H9 (cell line): Measurements from ENCODE around the gene TAF3. TPM values are rescaled to one million over a fixed set of nuclear protein-coding genes. Genes with fewer than 3 reads are reported as not detected.

Experiments used
- DNase-seq: peaks from one replicate; pipeline ENCODE4 v3.0.0-alpha.2; 2017
- H2AFZ ChIP-seq: one replicate; pipeline ENCODE4 v1.6.1; 2013; ENCODE audit warnings: mild to moderate bottlenecking, low read length, control low read depth, moderate library complexity
- H2AK5ac ChIP-seq: 2 replicates; pipeline ENCODE4 v1.6.1; 2013; ENCODE audit warnings: low read length, control low read depth, mixed read lengths; ENCODE audit not compliant: insufficient read length
- H2BK120ac ChIP-seq: one replicate; pipeline ENCODE4 v1.6.1; 2013; ENCODE audit warnings: low read depth, mild to moderate bottlenecking, low read length, control low read depth, inconsistent platforms; ENCODE audit not compliant: poor library complexity, severe bottlenecking
- H2BK12ac ChIP-seq: 2 replicates; pipeline ENCODE4 v1.6.1; 2013; ENCODE audit warnings: low read length, control low read depth, mixed read lengths, low read depth; ENCODE audit not compliant: insufficient read length
- H2BK15ac ChIP-seq: 2 replicates; pipeline ENCODE4 v1.6.1; 2013; ENCODE audit warnings: low read depth, low read length, control low read depth
- H2BK20ac ChIP-seq: one replicate; pipeline ENCODE4 v1.6.1; 2013; ENCODE audit warnings: low read depth, mild to moderate bottlenecking, low read length, control low read depth, inconsistent platforms; ENCODE audit not compliant: poor library complexity, severe bottlenecking
- H2BK5ac ChIP-seq: 2 replicates; pipeline ENCODE4 v1.6.1; 2013; ENCODE audit warnings: low read length, control low read depth, mixed read lengths; ENCODE audit not compliant: insufficient read length
- H3K14ac ChIP-seq: 2 replicates; pipeline ENCODE4 v1.6.1; 2013; ENCODE audit warnings: low read length, control low read depth; ENCODE audit not compliant: insufficient read depth
- H3K18ac ChIP-seq: 2 replicates; pipeline ENCODE4 v1.6.1; 2013; ENCODE audit warnings: low read depth, mild to moderate bottlenecking, mixed read lengths, low read length, control low read depth; ENCODE audit not compliant: insufficient read length
- H3K23ac ChIP-seq: 2 replicates; pipeline ENCODE4 v1.6.1; 2013; ENCODE audit warnings: low read length, control low read depth, mixed read lengths, low read depth; ENCODE audit not compliant: insufficient read length
- H3K23me2 ChIP-seq: 2 replicates; pipeline ENCODE4 v1.6.1; 2013; ENCODE audit warnings: low read depth, mild to moderate bottlenecking, mixed read lengths, low read length, control low read depth; ENCODE audit not compliant: insufficient read length, poor library complexity, severe bottlenecking
- H3K27ac ChIP-seq: 2 replicates; pipeline ENCODE4 v1.5.1; 2013; ENCODE audit warnings: low read length, control low read depth, mixed read lengths, low read depth; ENCODE audit not compliant: insufficient read length
- H3K27me3 ChIP-seq: 2 replicates; pipeline ENCODE4 v1.6.1; 2013; ENCODE audit warnings: low read length, control low read depth, inconsistent platforms; ENCODE audit not compliant: insufficient read depth
- H3K4ac ChIP-seq: 2 replicates; pipeline ENCODE4 v1.6.1; 2013; ENCODE audit warnings: low read depth, mild to moderate bottlenecking, control low read depth, inconsistent platforms, low read length, moderate library complexity
- H3K4me1 ChIP-seq: 2 replicates; pipeline ENCODE4 v1.6.1; 2013; ENCODE audit warnings: low read length, control low read depth, inconsistent platforms; ENCODE audit not compliant: insufficient read depth
- H3K4me2 ChIP-seq: 2 replicates; pipeline ENCODE4 v1.6.1; 2013; ENCODE audit warnings: low read length, control low read depth, mixed read lengths; ENCODE audit not compliant: insufficient read length, insufficient read depth
- H3K56ac ChIP-seq: 2 replicates; pipeline ENCODE4 v1.6.1; 2013; ENCODE audit warnings: low read depth, mild to moderate bottlenecking, mixed read lengths, low read length, control low read depth; ENCODE audit not compliant: insufficient read length
- H3K79me1 ChIP-seq: 2 replicates; pipeline ENCODE4 v1.6.1; 2013; ENCODE audit warnings: low read depth, mild to moderate bottlenecking, moderate library complexity, low read length, control low read depth, inconsistent platforms; ENCODE audit not compliant: insufficient read depth, poor library complexity, severe bottlenecking
- H3K79me2 ChIP-seq: 2 replicates; pipeline ENCODE4 v1.6.1; 2013; ENCODE audit warnings: low read length, control low read depth, inconsistent platforms; ENCODE audit not compliant: insufficient read depth
- H3K9ac ChIP-seq: 2 replicates; pipeline ENCODE4 v1.6.1; 2013; ENCODE audit warnings: low read length, control low read depth, mixed read lengths; ENCODE audit not compliant: insufficient read length; ENCODE audit errors: extremely low read depth
- H3K9me3 ChIP-seq: one replicate; pipeline ENCODE4 v1.6.1; 2013; ENCODE audit warnings: low read depth, low read length, inconsistent platforms; ENCODE audit not compliant: control insufficient read depth
- H3T11ph ChIP-seq: one replicate; pipeline ENCODE4 v1.6.1; 2013; ENCODE audit warnings: mild to moderate bottlenecking, low read length, control low read depth, inconsistent platforms
- H4K20me1 ChIP-seq: one replicate; pipeline ENCODE4 v1.6.1; 2013; ENCODE audit not compliant: control insufficient read depth, insufficient read length, insufficient read depth
- H4K5ac ChIP-seq: 2 replicates; pipeline ENCODE4 v1.6.1; 2013; ENCODE audit warnings: low read depth, mild to moderate bottlenecking, mixed read lengths, low read length, control low read depth; ENCODE audit not compliant: insufficient read length
- H4K8ac ChIP-seq: replicated peaks from 2 replicates; pipeline ENCODE4 v1.6.1; 2013; ENCODE audit warnings: low read length, control low read depth, mixed read lengths, low read depth; ENCODE audit not compliant: insufficient read length
- H4K91ac ChIP-seq: 2 replicates; pipeline ENCODE4 v1.6.1; 2013; ENCODE audit warnings: low read depth, mild to moderate bottlenecking, moderate library complexity, mixed read lengths, low read length, control low read depth; ENCODE audit not compliant: insufficient read length
- H3K27ac Mint-ChIP-seq, 3 experiments: 2 replicates in 2 of 3; 3 replicates in 1 of 3; pipeline ENCODE4 v1.8.0; 2020 to 2021; ENCODE audit warnings: mixed read lengths in 3 of 3, mild to moderate bottlenecking in 1 of 3, moderate library complexity in 1 of 3
- H3K27me3 Mint-ChIP-seq: 2 replicates; pipeline ENCODE4 v1.8.0; 2021; ENCODE audit warnings: low read depth, mild to moderate bottlenecking, moderate library complexity, mixed read lengths
- H3K36me3 Mint-ChIP-seq, 3 experiments: 2 replicates in 2 of 3; 3 replicates in 1 of 3; pipeline ENCODE4 v1.8.0; 2020 to 2021; ENCODE audit warnings: low read depth in 3 of 3, mixed read lengths in 3 of 3; ENCODE audit not compliant: insufficient read depth in 1 of 3
- H3K4me1 Mint-ChIP-seq, 2 experiments: 2 replicates each; pipeline ENCODE4 v1.8.0; 2020; ENCODE audit warnings: mixed read lengths in 2 of 2
- H3K4me3 Mint-ChIP-seq, 2 experiments: 2 replicates in 1 of 2; 3 replicates in 1 of 2; pipeline ENCODE4 v1.8.0; 2020 to 2021; ENCODE audit warnings: mild to moderate bottlenecking in 2 of 2, mixed read lengths in 2 of 2, moderate library complexity in 1 of 2
- H3K9me3 Mint-ChIP-seq, 2 experiments: 2 replicates in 1 of 2; 3 replicates in 1 of 2; pipeline ENCODE4 v1.8.0; 2020; ENCODE audit warnings: mild to moderate bottlenecking in 2 of 2, mixed read lengths in 2 of 2, moderate library complexity in 1 of 2
- CTCF ChIP-seq: fragments of 200-600 bp; sonication (generic); conservative IDR thresholded peaks from 3 replicates; pipeline ENCODE4 v1.8.0; 2021; ENCODE audit warnings: antibody characterized with exemption, mild to moderate bottlenecking
- WGBS: extraction: QIAGEN DNeasy Blood & Tissue Kit; methylation state at CpG from one replicate; pipeline ENCODE4 v1.1.7; 2013; ENCODE audit warnings: missing lambda C conversion rate, low lambda C conversion rate, mixed read lengths; ENCODE audit not compliant: insufficient read length; ENCODE audit errors: extremely low coverage; 5-methylcytosine and 5-hydroxymethylcytosine counted together
- total RNA-seq: library from RNA; stranded (reverse); gene quantifications from 2 replicates; pipeline ENCODE4 v1.2.1, GENCODE V29; 2021

The TAF3 gene
- total RNA-seq, 1 experiment from 2014 or later, result 10.2 TPM

GRCh38 chr10:8066124-8066523 lies 247.8 kb downstream of the TAF3 start:
- H3K4me2 ChIP-seq, result no peak overlapping the region
- H3K18ac ChIP-seq, result no peak overlapping the region
- peaks cover 23% of the 10 kb centered on the region for H3K27me3 ChIP-seq
- H2AK5ac ChIP-seq, result no peak overlapping the region
- H3K9ac ChIP-seq, result no peak overlapping the region
- H3K27me3 Mint-ChIP-seq, result peaks cover 76% of the 10 kb centered on the region
- no peaks in the 10 kb centered on the region for H3K79me2 ChIP-seq
- peaks cover 44 to 53% of the 10 kb centered on the region in 2 experiments for H3K4me1 Mint-ChIP-seq
- no peak overlapping the region for H3K27ac ChIP-seq
- no peak overlapping the region for H3K4ac ChIP-seq
- H3K23ac ChIP-seq, result no peak overlapping the region
- peaks cover 7% of the 10 kb centered on the region; the same call in 1 of the 2 replicates for H3K4me1 ChIP-seq
- H2AFZ ChIP-seq, result no peak overlapping the region
- H4K5ac ChIP-seq, result no peak overlapping the region
- H4K8ac ChIP-seq, result no peak overlapping the region
- H2BK15ac ChIP-seq, result no peak overlapping the region
- no peak overlapping the region for H3K14ac ChIP-seq
- no peaks in the 10 kb centered on the region for H4K20me1 ChIP-seq
- H3K23me2 ChIP-seq, result peaks cover 14% of the 10 kb centered on the region
- H3K4me3 Mint-ChIP-seq, result no peak overlapping the region
- no peak overlapping the region for H2BK12ac ChIP-seq
- no CpG with 5 or more reads among the region's 1 CpG for WGBS
- H4K91ac ChIP-seq, result no peak overlapping the region
- no peak overlapping the region for H2BK5ac ChIP-seq
- peaks cover 0 to 5% (median 0%) of the 10 kb centered on the region in 3 experiments; a peak in 1 of 7 replicates for H3K36me3 Mint-ChIP-seq
- H3K9me3 Mint-ChIP-seq, result peaks cover 0 to 2% of the 10 kb centered on the region in 2 experiments; a peak in 1 of 5 replicates
- H3K79me1 ChIP-seq, result no peaks in the 10 kb centered on the region
- no peak for TF ChIP-seq CTCF
- H3K56ac ChIP-seq, result no peak overlapping the region
- no peak overlapping the region for H2BK20ac ChIP-seq
- no peak overlapping the region for H3T11ph ChIP-seq
- no peak for DNase-seq
- H3K9me3 ChIP-seq, result no peaks in the 10 kb centered on the region
- no peak overlapping the region for H2BK120ac ChIP-seq
- no peak overlapping the region for H3K27ac Mint-ChIP-seq

Other genes starting within 250 kb of the TAF3 start
- 1.1 and 1.3 TPM in 2 replicates for gene ITIH5, start 151.5 kb upstream of the TAF3 start, total RNA-seq
- gene ITIH2, start 115.2 kb upstream of the TAF3 start, total RNA-seq, result not detected in 2 replicates
- 20.9 and 23.4 TPM in 2 replicates for gene KIN, start 30.5 kb upstream of the TAF3 start, total RNA-seq
- gene ATP5F1C, start 30.3 kb upstream of the TAF3 start, total RNA-seq, result 268 and 280 TPM in 2 replicates
- gene GATA3, start 236.2 kb downstream of the TAF3 start, total RNA-seq, result 0.31 TPM in 2 replicates